Transverse colon (tissue), 4 donors: ENCODE data around the gene MBD5. TPM values are rescaled to one million over a fixed set of nuclear protein-coding genes. Genes with fewer than 3 reads are reported as not detected.

Experiments used
- DNase-seq: peaks from one replicate; pipeline ENCODE4 v3.0.0-alpha.2; 2019
- H3K27ac ChIP-seq, 4 donors: fragments of 200-600 bp; sonication (generic); 2 replicates each; pipeline ENCODE4 v1.5.1; 2016 to 2018; ENCODE audit warnings: inconsistent platforms in 4 of 4
- H3K27me3 ChIP-seq: fragments of 200-600 bp; sonication (generic); 2 replicates; pipeline ENCODE4 v1.5.1; 2017; ENCODE audit warnings: inconsistent platforms
- H3K36me3 ChIP-seq, 4 donors: fragments of 200-600 bp; sonication (generic); 2 replicates each; pipeline ENCODE4 v1.5.1; 2017 to 2019; ENCODE audit warnings: inconsistent platforms in 4 of 4
- H3K4me1 ChIP-seq, 4 donors: fragments of 200-600 bp; sonication (generic); 2 replicates each; pipeline ENCODE4 v1.5.1; 2017 to 2020; ENCODE audit warnings: inconsistent platforms in 4 of 4
- H3K4me3 ChIP-seq, 4 donors: fragments of 200-600 bp; sonication (generic); 1 replicate in 1 of 4; 2 replicates in 3 of 4; pipeline versions ENCODE4 v1.5.1 to v1.6.1; 2017 to 2019; ENCODE audit warnings: inconsistent platforms in 4 of 4
- H3K9me3 ChIP-seq, 2 donors: fragments of 200-600 bp; sonication (generic); 2 replicates each; pipeline ENCODE4 v1.5.1; 2017 to 2019; ENCODE audit warnings: inconsistent platforms in 2 of 2
- CTCF ChIP-seq, 5 experiments: fragments of 200-600 bp in 3 of 5; fragments of 450-650 bp in 2 of 5; sonication (generic) in 3 of 5; IDR thresholded peaks; 1 replicate in 2 of 5; 2 replicates in 3 of 5; pipeline ENCODE4 v1.5.1; 2016 to 2017; ENCODE audit warnings: antibody characterized with exemption in 5 of 5, inconsistent platforms in 3 of 5, mild to moderate bottlenecking in 2 of 5, moderate library complexity in 1 of 5
- EP300 ChIP-seq: sonication (generic); formaldehyde crosslinking; IDR thresholded peaks from one replicate; pipeline ENCODE4 v1.6.1; 2017; ENCODE audit warnings: antibody characterized with exemption, low read depth
- POLR2A ChIP-seq: fragments of 450-650 bp; IDR thresholded peaks from one replicate; pipeline ENCODE4 v1.6.1; 2016; ENCODE audit warnings: antibody characterized with exemption, mild to moderate bottlenecking, moderate library complexity
- POLR2AphosphoS5 ChIP-seq, 3 donors: sonication (generic); formaldehyde crosslinking; IDR thresholded peaks; one replicate each; pipeline ENCODE4 v1.6.1; 2016; ENCODE audit warnings: antibody characterized with exemption in 3 of 3
- WGBS, 2 donors: methylation state at CpG; one replicate each; pipeline ENCODE4 v1.1.5; 2018; ENCODE audit warnings: low coverage in 1 of 2; 5-methylcytosine and 5-hydroxymethylcytosine counted together
- in situ Hi-C, 4 donors: fragments of 200-750 bp; cut with MboI; loops; one replicate each; pipeline versions ENCODE4 v1.15.0 to v1.15.1; 2017; ENCODE audit warnings: low sequenced_read_pairs in 3 of 4, low pct_ligation_motif_present in 1 of 4, low pct_unique_long_range_greater_than_20kb in 1 of 4
- intact Hi-C: fragments of 100-400 bp; cut with DNase I; formaldehyde crosslinking; loops from one replicate; pipeline ENCODE4 v1.15.1; 2023; ENCODE audit warnings: low total_unique reads
- total RNA-seq, 4 donors: library from RNA; depleted of rRNA; stranded (reverse); fragments of >200 nt; gene quantifications; one replicate each; pipeline ENCODE4 v1.1.0, GENCODE V29; 2016

MBD5 gene
- total RNA-seq, 4 donors from 2014 or later: 29.9 to 67.3 (median 52.6) TPM

GRCh38 chr2:148455791-148456190 lies 434.9 kb downstream of the MBD5 start:
- no peak overlapping the region for H3K27ac ChIP-seq
- no peaks in the 10 kb centered on the region for H3K36me3 ChIP-seq
- no peaks in the 10 kb centered on the region for H3K27me3 ChIP-seq
- H3K9me3 ChIP-seq: no peaks in the 10 kb centered on the region
- in situ Hi-C loops (no loop called here), intact Hi-C loops (no loop called here)
- peaks cover 0 to 8% (median 3%) of the 10 kb centered on the region in 4 donors for H3K4me1 ChIP-seq
- H3K4me3 ChIP-seq: no peak overlapping the region
- 83 to 84% methylated on average over 3 to 4 of the region's 4 CpGs for WGBS, 2 donors
- DNase-seq: no peak
- no peak for TF ChIP-seq POLR2A
- TF ChIP-seq POLR2AphosphoS5 (IDR thresholded peaks at IDR 0.05): no peak
- TF ChIP-seq EP300: no peak
- no peak for TF ChIP-seq CTCF (IDR thresholded peaks at IDR 0.05)

GRCh38 chr2:148458171-148458570 lies 437.3 kb downstream of the MBD5 start:
- 94% methylated on average over 2 of the region's 2 CpGs for WGBS, 2 donors
- Histone ChIP-seq H3K27ac (no peak overlapping the region), H3K27me3 (no peaks in the 10 kb centered on the region), H3K4me3 (no peak overlapping the region), H3K4me1 (peaks cover 0 to 8% (median 3%) of the 10 kb centered on the region in 4 donors), H3K9me3 (no peaks in the 10 kb centered on the region), H3K36me3 (no peaks in the 10 kb centered on the region)
- TF ChIP-seq POLR2A (no peak), EP300 (no peak), POLR2AphosphoS5 (IDR thresholded peaks at IDR 0.05) (no peak), CTCF (IDR thresholded peaks at IDR 0.05) (no peak)
- no peak for DNase-seq
- intact Hi-C loops (no loop called here), in situ Hi-C loops (no loop called here)

GRCh38 chr2:148459377-148459778 lies 438.5 kb downstream of the MBD5 start:
- Histone ChIP-seq H3K4me3 (no peak overlapping the region), H3K36me3 (no peaks in the 10 kb centered on the region), H3K27me3 (no peaks in the 10 kb centered on the region), H3K27ac (no peak overlapping the region), H3K4me1 (peaks cover 0 to 8% (median 3%) of the 10 kb centered on the region in 4 donors), H3K9me3 (no peaks in the 10 kb centered on the region)
- TF ChIP-seq POLR2A: no peak
- no peak for TF ChIP-seq CTCF (IDR thresholded peaks at IDR 0.05)
- no peak for TF ChIP-seq POLR2AphosphoS5 (IDR thresholded peaks at IDR 0.05)
- TF ChIP-seq EP300: no peak
- intact Hi-C loops: no loop called here
- no peak for DNase-seq
- in situ Hi-C loops: no loop called here

- WGBS, 2 donors: 91% methylated on average over 4 of the region's 4 CpGs
Measured at GRCh38 chr2:148461876-148462275, 441.0 kb downstream of the MBD5 start.

More at GRCh38 chr2:148461876-148462275, 441.0 kb downstream of the MBD5 start:
- no peak overlapping the region for H3K4me3 ChIP-seq
- in situ Hi-C loops (no loop called here), intact Hi-C loops (no loop called here)
- no peaks in the 10 kb centered on the region for H3K27me3 ChIP-seq
- peaks cover 0 to 8% (median 3%) of the 10 kb centered on the region in 4 donors for H3K4me1 ChIP-seq
- H3K27ac ChIP-seq: no peak overlapping the region
- no peaks in the 10 kb centered on the region for H3K9me3 ChIP-seq
- H3K36me3 ChIP-seq: no peaks in the 10 kb centered on the region
- TF ChIP-seq CTCF (IDR thresholded peaks at IDR 0.05) (no peak), EP300 (no peak), POLR2AphosphoS5 (IDR thresholded peaks at IDR 0.05) (no peak), POLR2A (no peak)
- DNase-seq: no peak
